HG02610 (cell line): ENCODE data around the gene TMEM176A.

ENCODE experiments used
- ATAC-seq: cut with Tn5 transposase; IDR thresholded peaks from one replicate; pipeline ENCODE4 v1.9.1; 2021; ENCODE audit warnings: mild to moderate bottlenecking, moderate library complexity; ENCODE audit not compliant: unreplicated experiment

TMEM176A gene

GRCh38 chr7:150846291-150847115, 45.9 kb downstream of the TMEM176A start:
- no peak for ATAC-seq

GRCh38 chr7:150847536-150847935, 47.0 kb downstream of the TMEM176A start:
- no peak for ATAC-seq

- ATAC-seq, result no peak
Observed at GRCh38 chr7:150848111-150848510, 47.5 kb downstream of the TMEM176A start.

GRCh38 chr7:150848561-150849115, 48.1 kb downstream of the TMEM176A start:
- no peak for ATAC-seq

- no peak for ATAC-seq
Observed at GRCh38 chr7:150849204-150849775, 48.7 kb downstream of the TMEM176A start.

- ATAC-seq, result no peak
Observed at GRCh38 chr7:150850273-150850672, 49.7 kb downstream of the TMEM176A start.

- ATAC-seq, result no peak
Observed at GRCh38 chr7:150851492-150852370, 51.2 kb downstream of the TMEM176A start.

GRCh38 chr7:150852371-150852905, 51.9 kb downstream of the TMEM176A start, which contains the start of gene AOC1:
Gene AOC1 (plus strand): TSS chr7:150852517. CDS start chr7:150856471, 3,954 bp downstream.
- no peak for ATAC-seq

GRCh38 chr7:150854066-150855000, 53.8 kb downstream of the TMEM176A start:
- no peak for ATAC-seq
